HepG2 (cell line): ENCODE results near the gene COQ6. TPM values are rescaled to one million over a fixed set of nuclear protein-coding genes. Genes with fewer than 3 reads are reported as not detected.
A peak's percentile ranks its signal among the peaks of the same experiment; 100 is the strongest.

Source experiments
- AGO1 ChIP-seq: fragments of 200-400 bp; formaldehyde crosslinking; IDR thresholded peaks from 2 replicates; pipeline ENCODE4 v1.6.1; 2017; ENCODE audit warnings: mild to moderate bottlenecking, low read depth, low read length, moderate library complexity; ENCODE audit not compliant: poor library complexity, severe bottlenecking
- CAMTA2 ChIP-seq: sonication (generic); formaldehyde crosslinking; IDR thresholded peaks from 2 replicates; pipeline ENCODE4 v1.4.0; 2020; ENCODE audit warnings: mild to moderate bottlenecking, missing genetic modification reagents, borderline replicate concordance
- ETV5 ChIP-seq: IDR thresholded peaks from 2 replicates; pipeline ENCODE4 v1.6.1; 2018; ENCODE audit warnings: missing biosample characterization, missing genetic modification reagents, inconsistent platforms, borderline replicate concordance
- GABPB1 ChIP-seq: IDR thresholded peaks from 2 replicates; pipeline ENCODE4 v1.6.1; 2016; ENCODE audit warnings: mild to moderate bottlenecking, missing genetic modification reagents, moderate library complexity, missing compliant biosample characterization
- HMGA1 ChIP-seq: sonication (generic); formaldehyde crosslinking; conservative IDR thresholded peaks from 2 replicates; pipeline ENCODE4 v1.4.0; 2020; ENCODE audit warnings: missing genetic modification reagents
- MXI1 ChIP-seq: IDR thresholded peaks from 3 replicates; pipeline ENCODE4 v1.6.1; 2012; ENCODE audit warnings: low read depth, low read length, inconsistent platforms, borderline replicate concordance
- NFE2L1 ChIP-seq: sonication (generic); formaldehyde crosslinking; IDR thresholded peaks from 2 replicates; pipeline ENCODE4 v1.4.0; 2020; ENCODE audit warnings: missing genetic modification reagents, mild to moderate bottlenecking, borderline replicate concordance
- SCMH1 ChIP-seq: sonication (generic); formaldehyde crosslinking; IDR thresholded peaks from 2 replicates; pipeline ENCODE4 v1.9.0; 2021; ENCODE audit warnings: missing genetic modification reagents, mild to moderate bottlenecking, borderline replicate concordance
- SP140L ChIP-seq: sonication (generic); formaldehyde crosslinking; IDR thresholded peaks from 2 replicates; pipeline ENCODE4 v1.4.0; 2020; ENCODE audit warnings: missing genetic modification reagents, borderline replicate concordance
- TAF15 ChIP-seq: fragments of 200-400 bp; formaldehyde crosslinking; IDR thresholded peaks from one replicate; pipeline ENCODE4 v1.6.1; 2018; ENCODE audit warnings: mild to moderate bottlenecking, low read depth, low read length; ENCODE audit not compliant: poor library complexity, severe bottlenecking
- TEAD3 ChIP-seq: optimal IDR thresholded peaks from 2 replicates; pipeline ENCODE3; 2016; ENCODE audit warnings: borderline replicate concordance
- U2AF1 ChIP-seq: fragments of 200-400 bp; formaldehyde crosslinking; optimal IDR thresholded peaks from 2 replicates; pipeline ENCODE3; 2017; ENCODE audit warnings: mild to moderate bottlenecking, low read depth, low read length
- ZFP82 ChIP-seq: sonication (generic); formaldehyde crosslinking; IDR thresholded peaks from 2 replicates; pipeline ENCODE4 v1.5.1; 2020; ENCODE audit warnings: mild to moderate bottlenecking, missing genetic modification reagents, borderline replicate concordance
- ZMAT5 ChIP-seq: sonication (generic); formaldehyde crosslinking; IDR thresholded peaks from 2 replicates; pipeline ENCODE4 v1.5.0; 2020; ENCODE audit warnings: mild to moderate bottlenecking, low read depth, missing genetic modification reagents, borderline replicate concordance
- ZNF263 ChIP-seq: sonication (generic); formaldehyde crosslinking; IDR thresholded peaks from 2 replicates; pipeline ENCODE4 v1.4.0; 2020; ENCODE audit warnings: missing genetic modification reagents
- ZNF280B ChIP-seq: sonication (generic); formaldehyde crosslinking; IDR thresholded peaks from 2 replicates; pipeline ENCODE4 v1.5.0; 2020; ENCODE audit warnings: missing genetic modification reagents, mild to moderate bottlenecking, borderline replicate concordance
- ZNF3 ChIP-seq: IDR thresholded peaks from 2 replicates; pipeline ENCODE4 v1.7.0; 2017; ENCODE audit warnings: inconsistent platforms
- ZNF317 ChIP-seq: sonication (generic); formaldehyde crosslinking; IDR thresholded peaks from 2 replicates; pipeline ENCODE4 v1.5.0; 2020; ENCODE audit warnings: mild to moderate bottlenecking, missing genetic modification reagents
- ZNF34 ChIP-seq: sonication (generic); formaldehyde crosslinking; IDR thresholded peaks from 2 replicates; pipeline ENCODE4 v1.4.0; 2020; ENCODE audit warnings: mild to moderate bottlenecking, missing genetic modification reagents, borderline replicate concordance
- ZNF652 ChIP-seq: IDR thresholded peaks from 2 replicates; pipeline ENCODE4 v1.6.1; 2016; ENCODE audit warnings: low read depth, borderline replicate concordance
- ZNF766 ChIP-seq: sonication (generic); formaldehyde crosslinking; IDR thresholded peaks from 2 replicates; pipeline ENCODE4 v1.5.0; 2020; ENCODE audit warnings: missing genetic modification reagents, borderline replicate concordance
- ZSCAN22 ChIP-seq: sonication (generic); formaldehyde crosslinking; IDR thresholded peaks from 2 replicates; pipeline ENCODE4 v1.4.0; 2020; ENCODE audit warnings: mild to moderate bottlenecking, missing genetic modification reagents
- polyA plus RNA-seq, 8 experiments: library from polyadenylated mRNA; depleted of rRNA in 3 of 8; stranded (reverse) in 7 of 8; unstranded in 1 of 8; fragments of >200 nt; fragmentation: Illumina TruSeq in 4 of 8; extraction: Trizol in 4 of 8; gene quantifications; 2 replicates each; pipeline versions ENCODE4 v1.2.1 to v1.2.3, GENCODE V29; 2011 to 2016; ENCODE audit warnings: low read depth in 4 of 8, missing spikeins in 1 of 8, mixed read lengths in 1 of 8; ENCODE audit not compliant: insufficient read depth in 1 of 8
- total RNA-seq, 5 experiments: library from RNA; depleted of rRNA; stranded (reverse); fragments of >200 nt; fragmentation: Illumina TruSeq; extraction: Trizol; gene quantifications; 2 replicates each; pipeline ENCODE4 v1.2.3, GENCODE V29; 2016; ENCODE audit warnings: low read depth in 1 of 5
- TF ChIP-seq, protein P1 (sequence below): sonication (generic); formaldehyde crosslinking; IDR thresholded peaks from 2 replicates; pipeline ENCODE4 v1.4.0; 2020; ENCODE audit warnings: missing genetic modification reagents
- TF ChIP-seq, protein P2 (sequence below): sonication (generic); formaldehyde crosslinking; IDR thresholded peaks from 2 replicates; pipeline ENCODE4 v1.4.0; 2020; ENCODE audit warnings: missing genetic modification reagents

COQ6 gene
- total and polyA plus RNA-seq, 2 of the 13 experiments (the other 11 are each of a cell fraction or from before 2014, with no cell fraction given): 18.9 to 34.7 TPM

DNA sequence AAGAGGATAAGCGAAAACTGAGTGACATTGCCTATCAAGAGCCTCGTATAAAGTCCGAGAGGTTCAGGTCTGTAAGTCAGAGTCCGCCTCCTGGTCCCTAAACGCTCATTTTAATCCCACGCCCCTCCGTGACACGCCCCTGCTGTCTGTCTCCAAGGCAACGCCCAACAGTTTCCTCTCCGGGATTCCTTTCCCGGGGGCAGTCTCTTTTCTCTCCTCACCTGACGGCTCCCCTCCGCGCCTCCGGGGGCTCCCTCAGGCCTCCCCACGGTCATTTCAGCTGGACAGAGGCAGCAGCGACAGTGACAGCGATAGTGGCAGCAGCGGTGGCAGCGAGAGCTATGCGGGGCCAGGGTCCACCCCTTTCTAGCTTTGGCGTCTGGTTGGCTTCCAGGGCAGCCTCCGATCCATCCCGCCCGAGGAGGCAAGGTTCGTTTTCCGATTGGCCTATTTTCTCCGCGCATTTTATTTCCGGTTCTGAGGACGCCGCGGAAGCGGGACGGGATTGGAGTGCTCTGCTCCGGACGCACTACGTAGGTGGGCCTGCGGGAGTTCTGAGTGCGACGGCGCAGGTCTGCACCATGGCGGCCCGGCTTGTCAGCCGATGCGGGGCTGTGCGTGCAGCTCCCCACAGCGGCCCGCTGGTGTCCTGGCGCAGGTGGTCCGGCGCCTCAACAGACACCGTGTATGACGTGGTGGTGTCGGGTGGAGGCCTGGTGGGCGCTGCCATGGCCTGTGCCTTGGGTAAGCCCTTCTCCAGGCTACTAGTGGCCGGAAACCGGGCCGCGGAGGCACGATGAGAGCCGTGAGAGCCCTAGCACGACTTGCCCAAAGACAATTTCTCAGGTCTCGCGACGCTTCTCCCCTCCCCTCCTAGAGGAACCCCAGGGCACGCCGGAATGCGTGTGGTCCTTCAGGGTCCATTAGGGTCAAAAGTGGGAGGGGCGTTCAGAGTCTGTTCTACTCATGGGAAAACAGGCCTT, at the start of gene COQ6, which contains the start of gene FAM161B (continued):
- TF ChIP-seq ZNF652 (no peak; the same call in 1 of the 2 replicates), ZSCAN22 (CRISPR knock-in tag) (no peak), ZNF317 (peak; percentile 71), GABPB1 (CRISPR knock-in tag) (peak; percentile 96), ZNF34 (no peak), SP140L (CRISPR knock-in tag) (0 out of 2 replicates have a peak, but pooled peaks have one; percentile 1), TEAD3 (CRISPR knock-in tag) (peak; percentile 77), NFE2L1 (CRISPR knock-in tag) (no peak), ETV5 (CRISPR knock-in tag) (peak; percentile 81; the same call in 1 of the 2 replicates), ZNF766 (CRISPR knock-in tag) (no peak), HMGA1 (CRISPR knock-in tag) (no peak), ZMAT5 (CRISPR knock-in tag) (no peak), U2AF1 (no peak), AGO1 (peak; percentile 66), ZNF263 (CRISPR knock-in tag) (no peak), CAMTA2 (0 out of 2 replicates have a peak, but pooled peaks have one; percentile 76), TAF15 (no peak), ZNF280B (CRISPR knock-in tag) (peak; percentile 89; the same call in 1 of the 2 replicates), ZNF3 (CRISPR knock-in tag) (no peak), SCMH1 (CRISPR knock-in tag) (no peak), MXI1 (0 out of 3 replicates have a peak, but pooled peaks have one; percentile 67), ZFP82 (CRISPR knock-in tag) (no peak)
- TF ChIP-seq, protein P1, sequence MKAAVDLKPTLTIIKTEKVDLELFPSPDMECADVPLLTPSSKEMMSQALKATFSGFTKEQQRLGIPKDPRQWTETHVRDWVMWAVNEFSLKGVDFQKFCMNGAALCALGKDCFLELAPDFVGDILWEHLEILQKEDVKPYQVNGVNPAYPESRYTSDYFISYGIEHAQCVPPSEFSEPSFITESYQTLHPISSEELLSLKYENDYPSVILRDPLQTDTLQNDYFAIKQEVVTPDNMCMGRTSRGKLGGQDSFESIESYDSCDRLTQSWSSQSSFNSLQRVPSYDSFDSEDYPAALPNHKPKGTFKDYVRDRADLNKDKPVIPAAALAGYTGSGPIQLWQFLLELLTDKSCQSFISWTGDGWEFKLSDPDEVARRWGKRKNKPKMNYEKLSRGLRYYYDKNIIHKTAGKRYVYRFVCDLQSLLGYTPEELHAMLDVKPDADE: no peak
- TF ChIP-seq, protein P2, sequence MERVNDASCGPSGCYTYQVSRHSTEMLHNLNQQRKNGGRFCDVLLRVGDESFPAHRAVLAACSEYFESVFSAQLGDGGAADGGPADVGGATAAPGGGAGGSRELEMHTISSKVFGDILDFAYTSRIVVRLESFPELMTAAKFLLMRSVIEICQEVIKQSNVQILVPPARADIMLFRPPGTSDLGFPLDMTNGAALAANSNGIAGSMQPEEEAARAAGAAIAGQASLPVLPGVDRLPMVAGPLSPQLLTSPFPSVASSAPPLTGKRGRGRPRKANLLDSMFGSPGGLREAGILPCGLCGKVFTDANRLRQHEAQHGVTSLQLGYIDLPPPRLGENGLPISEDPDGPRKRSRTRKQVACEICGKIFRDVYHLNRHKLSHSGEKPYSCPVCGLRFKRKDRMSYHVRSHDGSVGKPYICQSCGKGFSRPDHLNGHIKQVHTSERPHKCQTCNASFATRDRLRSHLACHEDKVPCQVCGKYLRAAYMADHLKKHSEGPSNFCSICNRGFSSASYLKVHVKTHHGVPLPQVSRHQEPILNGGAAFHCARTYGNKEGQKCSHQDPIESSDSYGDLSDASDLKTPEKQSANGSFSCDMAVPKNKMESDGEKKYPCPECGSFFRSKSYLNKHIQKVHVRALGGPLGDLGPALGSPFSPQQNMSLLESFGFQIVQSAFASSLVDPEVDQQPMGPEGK (CRISPR knock-in tag): peak; percentile 96
